IMR-90 (cell line): ENCODE results near the gene KAZN. TPM values are rescaled to one million over a fixed set of nuclear protein-coding genes. Genes with fewer than 3 reads are reported as not detected.

Experiments used
- ATAC-seq: fragments of 200-7000 bp; cut with Tn5 transposase; 2 replicates; pipeline ENCODE4 v1.9.1; 2020; ENCODE audit warnings: low read depth, mild to moderate bottlenecking, moderate library complexity
- BruUV-seq: library from RNA; stranded (reverse); fragments of 400-500 nt; replicated peaks from 2 replicates; lab custom pipeline; 2021; lab: Mats Ljungman, UMichigan
- CTCF ChIA-PET: fragments of 300-600 bp; formaldehyde crosslinking; extraction: SDS; loops from one replicate; lab custom pipeline; 2021; ENCODE audit warnings: antibody characterized with exemption; lab: Yijun Ruan, JAX
- POLR2A ChIA-PET: fragments of 300-600 bp; sonication (Branson Sonifier 250); formaldehyde crosslinking; loops from one replicate; lab custom pipeline; 2022; ENCODE audit warnings: antibody characterized with exemption; ENCODE audit not compliant: unreplicated experiment; lab: Charles Lee
- DNase-seq: peaks from one replicate; pipeline ENCODE4 v3.0.0; 2013
- H2AFZ ChIP-seq: replicated peaks from 2 replicates; pipeline ENCODE3; 2013; ENCODE audit warnings: low read length, mild to moderate bottlenecking; ENCODE audit not compliant: poor library complexity
- H2AK5ac ChIP-seq: 2 replicates; pipeline ENCODE4 v1.6.1; 2013; ENCODE audit warnings: low read depth, low read length, inconsistent platforms
- H2AK9ac ChIP-seq: replicated peaks from 2 replicates; pipeline ENCODE3; 2013; ENCODE audit warnings: mild to moderate bottlenecking, low read depth, low read length, moderate library complexity; ENCODE audit not compliant: poor library complexity
- H2BK120ac ChIP-seq: 2 replicates; pipeline ENCODE4 v1.6.1; 2013; ENCODE audit warnings: low read depth, low read length, inconsistent platforms
- H2BK15ac ChIP-seq: 3 replicates; pipeline ENCODE4 v1.6.1; 2013; ENCODE audit warnings: low read depth, low read length, inconsistent platforms
- H2BK20ac ChIP-seq: 2 replicates; pipeline ENCODE4 v1.6.1; 2013; ENCODE audit warnings: low read depth, mild to moderate bottlenecking, inconsistent platforms, low read length, moderate library complexity
- H2BK5ac ChIP-seq: 2 replicates; pipeline ENCODE4 v1.6.1; 2013; ENCODE audit warnings: mild to moderate bottlenecking, low read depth, low read length, inconsistent platforms; ENCODE audit not compliant: poor library complexity, severe bottlenecking
- H3K14ac ChIP-seq: replicated peaks from 2 replicates; pipeline ENCODE4 v1.6.1; 2013; ENCODE audit warnings: low read depth, low read length, inconsistent platforms
- H3K18ac ChIP-seq: 2 replicates; pipeline ENCODE4 v1.6.1; 2013; ENCODE audit warnings: low read depth, low read length, control low read depth
- H3K23ac ChIP-seq: 2 replicates; pipeline ENCODE4 v1.6.1; 2013; ENCODE audit warnings: low read depth, low read length, inconsistent platforms
- H3K27ac ChIP-seq: 2 replicates; pipeline ENCODE4 v1.5.1; 2013; ENCODE audit warnings: mild to moderate bottlenecking, control low read depth, low read length; ENCODE audit not compliant: insufficient read depth
- H3K27me3 ChIP-seq: 2 replicates; pipeline ENCODE4 v1.6.1; 2013; ENCODE audit warnings: low read length; ENCODE audit not compliant: control insufficient read depth, insufficient read depth
- H3K36me3 ChIP-seq: 2 replicates; pipeline ENCODE4 v1.6.1; 2013; ENCODE audit warnings: low read length, mixed read lengths; ENCODE audit not compliant: control insufficient read depth, insufficient read depth
- H3K4ac ChIP-seq: 2 replicates; pipeline ENCODE4 v1.6.1; 2013; ENCODE audit warnings: low read depth, low read length, inconsistent platforms
- H3K4me1 ChIP-seq: 2 replicates; pipeline ENCODE4 v1.6.1; 2013; ENCODE audit warnings: low read length, mixed read lengths; ENCODE audit not compliant: control insufficient read depth, insufficient read depth
- H3K4me2 ChIP-seq: 2 replicates; pipeline ENCODE4 v1.6.1; 2013; ENCODE audit warnings: low read depth, mild to moderate bottlenecking, control low read depth, low read length, moderate library complexity
- H3K4me3 ChIP-seq: 2 replicates; pipeline ENCODE4 v1.5.1; 2013; ENCODE audit warnings: low read depth, mild to moderate bottlenecking, control low read depth, low read length, moderate library complexity; ENCODE audit not compliant: insufficient read depth
- H3K56ac ChIP-seq: 2 replicates; pipeline ENCODE4 v1.6.1; 2013; ENCODE audit warnings: low read length, inconsistent platforms; ENCODE audit not compliant: insufficient read depth; ENCODE audit errors: extremely low read depth
- H3K79me1 ChIP-seq, 2 experiments: 2 replicates each; pipeline ENCODE4 v1.6.1; 2013; ENCODE audit warnings: low read length in 2 of 2, inconsistent platforms in 1 of 2, low read depth in 1 of 2
- H3K9ac ChIP-seq: 2 replicates; pipeline ENCODE4 v1.6.1; 2013; ENCODE audit warnings: low read depth, low read length, control low read depth
- H3K9me1 ChIP-seq: 2 replicates; pipeline ENCODE4 v1.6.1; 2013; ENCODE audit warnings: low read length, inconsistent platforms; ENCODE audit not compliant: insufficient read depth
- H3K9me3 ChIP-seq: 2 replicates; pipeline ENCODE4 v1.6.1; 2013; ENCODE audit warnings: low read length; ENCODE audit not compliant: control insufficient read depth, insufficient read depth
- H4K20me1 ChIP-seq: 2 replicates; pipeline ENCODE4 v1.6.1; 2013; ENCODE audit warnings: low read length, inconsistent platforms; ENCODE audit not compliant: insufficient read depth
- H4K5ac ChIP-seq: 2 replicates; pipeline ENCODE4 v1.6.1; 2013; ENCODE audit warnings: mild to moderate bottlenecking, low read depth, low read length, control low read depth
- H4K8ac ChIP-seq, 2 experiments: 2 replicates each; pipeline ENCODE4 v1.6.1; 2013; ENCODE audit warnings: low read depth in 2 of 2, low read length in 2 of 2, control low read depth in 1 of 2, inconsistent platforms in 1 of 2
- H4K91ac ChIP-seq: 2 replicates; pipeline ENCODE4 v1.6.1; 2013; ENCODE audit warnings: low read depth, low read length, inconsistent platforms; ENCODE audit not compliant: insufficient read depth
- BHLHE40 ChIP-seq: fragments of 150-350 bp; IDR thresholded peaks from 2 replicates; pipeline ENCODE4 v1.6.1; 2016; ENCODE audit warnings: mild to moderate bottlenecking, low read depth, low read length
- CEBPB ChIP-seq: IDR thresholded peaks from 2 replicates; pipeline ENCODE4 v1.6.1; 2012; ENCODE audit warnings: low read depth, low read length, improper control_type of control experiment
- CHD1 ChIP-seq: IDR thresholded peaks from 2 replicates; pipeline ENCODE4 v1.6.1; 2012; ENCODE audit warnings: low read depth, low read length, improper control_type of control experiment
- FOS ChIP-seq: fragments of 150-350 bp; IDR thresholded peaks from 2 replicates; pipeline ENCODE4 v1.6.1; 2016; ENCODE audit warnings: low read depth, low read length
- MAFK ChIP-seq: IDR thresholded peaks from 2 replicates; pipeline ENCODE4 v1.6.1; 2012; ENCODE audit warnings: low read depth, low read length, improper control_type of control experiment
- MAZ ChIP-seq: IDR thresholded peaks from 2 replicates; pipeline ENCODE4 v1.6.1; 2012; ENCODE audit warnings: low read depth, mild to moderate bottlenecking, low read length, improper control_type of control experiment, moderate library complexity, borderline replicate concordance
- MXI1 ChIP-seq: IDR thresholded peaks from 2 replicates; pipeline ENCODE4 v1.6.1; 2012; ENCODE audit warnings: low read depth, mild to moderate bottlenecking, low read length, moderate library complexity, borderline replicate concordance
- NFE2L2 ChIP-seq: fragments of 150-350 bp; IDR thresholded peaks from 2 replicates; pipeline ENCODE4 v1.6.1; 2016; ENCODE audit warnings: low read depth, mild to moderate bottlenecking, low read length
- POLR2A ChIP-seq: IDR thresholded peaks from 2 replicates; pipeline ENCODE4 v1.6.1; 2012; ENCODE audit warnings: mild to moderate bottlenecking, low read depth, low read length
- RAD21 ChIP-seq: IDR thresholded peaks from 2 replicates; pipeline ENCODE4 v1.6.1; 2012; ENCODE audit warnings: low read length, improper control_type of control experiment
- RCOR1 ChIP-seq: IDR thresholded peaks from 2 replicates; pipeline ENCODE4 v1.6.1; 2012; ENCODE audit warnings: mild to moderate bottlenecking, low read length, improper control_type of control experiment; ENCODE audit not compliant: insufficient replicate concordance
- RFX5 ChIP-seq: IDR thresholded peaks from 2 replicates; pipeline ENCODE4 v1.8.0; 2012; ENCODE audit warnings: low read depth, mild to moderate bottlenecking, low read length, moderate library complexity
- SMC3 ChIP-seq: fragments of 150-350 bp; IDR thresholded peaks from 2 replicates; pipeline ENCODE4 v1.6.1; 2016; ENCODE audit warnings: low read depth, mild to moderate bottlenecking, antibody characterized with exemption, low read length, moderate library complexity
- USF2 ChIP-seq: fragments of 150-350 bp; IDR thresholded peaks from 2 replicates; pipeline ENCODE4 v1.6.1; 2017; ENCODE audit warnings: mild to moderate bottlenecking, antibody characterized with exemption, low read length, low read depth
- WGBS, 2 experiments: methylation state at CpG; one replicate each; pipeline versions ENCODE4 v1.1.5 to v1.1.7; 2013; ENCODE audit warnings: missing lambda C conversion rate in 2 of 2; ENCODE audit not compliant: insufficient read length in 1 of 2; ENCODE audit errors: extremely low coverage in 2 of 2; 5-methylcytosine and 5-hydroxymethylcytosine counted together
- dilution Hi-C: fragments of 300-500 bp; cut with HindIII; formaldehyde crosslinking; loops from one replicate; pipeline ENCODE4 v1.14.3; 2018; ENCODE audit warnings: low sequenced_read_pairs; ENCODE audit not compliant: unreplicated experiment
- in situ Hi-C: fragments of 300-500 bp; cut with MboI; formaldehyde crosslinking; loops from 3 replicates; pipeline ENCODE4 v1.14.3; 2019; ENCODE audit warnings: low sequenced_read_pairs, inconsistent platforms, mixed read lengths
- intact Hi-C: fragments of 100-400 bp; cut with micrococcal nuclease; formaldehyde crosslinking; loops from 2 replicates; pipeline ENCODE4 v1.10.0; 2022
- polyA plus RNA-seq, 3 experiments: library from polyadenylated mRNA; depleted of rRNA; stranded (reverse); fragments of >200 nt; gene quantifications; 2 replicates each; pipeline ENCODE4 v1.2.3, GENCODE V29; 2012; ENCODE audit warnings: low replicate concordance in 1 of 3
- total RNA-seq: library from RNA; depleted of rRNA; stranded (reverse); fragments of >200 nt; gene quantifications from 2 replicates; pipeline ENCODE4 v1.2.3, GENCODE V29; 2012
- TF ChIP-seq, protein P1 (sequence below): conservative IDR thresholded peaks from 2 replicates; pipeline ENCODE4 v1.5.1; 2012; ENCODE audit warnings: mild to moderate bottlenecking, low read depth, low read length, improper control_type of control experiment
- TF ChIP-seq, protein P2 (sequence below): fragments of 150-350 bp; IDR thresholded peaks from 2 replicates; pipeline ENCODE4 v1.6.1; 2016; ENCODE audit warnings: low read depth, mild to moderate bottlenecking, low read length, moderate library complexity, borderline replicate concordance

The KAZN gene
- total and polyA plus RNA-seq, 2 of the 4 experiments (the other 2 are of a cell fraction): 5.2 to 10.5 TPM

DNA sequence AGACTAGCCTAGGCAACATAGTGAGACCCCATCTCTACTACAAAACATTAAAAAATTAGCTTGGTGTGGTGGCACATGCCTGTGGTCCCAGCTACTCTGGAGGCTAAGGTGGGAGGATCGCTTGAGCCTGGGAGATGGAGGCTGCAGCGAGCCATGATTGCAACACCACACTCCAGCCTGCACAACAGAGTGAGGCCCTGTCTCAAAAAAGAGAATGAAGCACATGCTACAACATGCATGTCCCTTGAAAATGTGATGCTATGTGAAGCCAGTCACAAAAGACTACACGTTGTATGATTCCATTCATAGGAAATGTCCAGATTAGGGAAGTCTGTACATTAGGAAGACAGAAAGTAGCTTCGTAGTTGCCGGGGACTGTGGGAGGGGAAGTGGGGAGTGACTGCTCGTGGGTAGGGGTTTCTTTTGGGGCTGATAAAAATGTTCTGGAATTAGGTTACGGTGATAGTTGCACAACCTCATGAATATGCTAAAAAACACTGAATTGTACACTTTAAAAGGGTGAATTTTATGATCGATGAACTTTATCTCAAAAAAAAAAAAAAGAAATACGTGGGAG, 202.1 kb downstream of the KAZN start:
- no CpG with 5 or more reads among the region's 9 CpGs for WGBS, 2 experiments
- H3K9ac ChIP-seq: no peak overlapping the region
- H2BK5ac ChIP-seq: no peak overlapping the region
- H2AFZ ChIP-seq: no peak overlapping the region
- dilution Hi-C loops (no loop called here), intact Hi-C loops (no loop called here), in situ Hi-C loops (no loop called here)
- DNase-seq: no peak
- no peak overlapping the region for H3K56ac ChIP-seq
- H3K14ac ChIP-seq: no peak overlapping the region
- TF ChIP-seq, protein P1, sequence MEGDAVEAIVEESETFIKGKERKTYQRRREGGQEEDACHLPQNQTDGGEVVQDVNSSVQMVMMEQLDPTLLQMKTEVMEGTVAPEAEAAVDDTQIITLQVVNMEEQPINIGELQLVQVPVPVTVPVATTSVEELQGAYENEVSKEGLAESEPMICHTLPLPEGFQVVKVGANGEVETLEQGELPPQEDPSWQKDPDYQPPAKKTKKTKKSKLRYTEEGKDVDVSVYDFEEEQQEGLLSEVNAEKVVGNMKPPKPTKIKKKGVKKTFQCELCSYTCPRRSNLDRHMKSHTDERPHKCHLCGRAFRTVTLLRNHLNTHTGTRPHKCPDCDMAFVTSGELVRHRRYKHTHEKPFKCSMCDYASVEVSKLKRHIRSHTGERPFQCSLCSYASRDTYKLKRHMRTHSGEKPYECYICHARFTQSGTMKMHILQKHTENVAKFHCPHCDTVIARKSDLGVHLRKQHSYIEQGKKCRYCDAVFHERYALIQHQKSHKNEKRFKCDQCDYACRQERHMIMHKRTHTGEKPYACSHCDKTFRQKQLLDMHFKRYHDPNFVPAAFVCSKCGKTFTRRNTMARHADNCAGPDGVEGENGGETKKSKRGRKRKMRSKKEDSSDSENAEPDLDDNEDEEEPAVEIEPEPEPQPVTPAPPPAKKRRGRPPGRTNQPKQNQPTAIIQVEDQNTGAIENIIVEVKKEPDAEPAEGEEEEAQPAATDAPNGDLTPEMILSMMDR: no peak
- TF ChIP-seq CEBPB (no peak), USF2 (no peak), MAZ (no peak), MAFK (no peak), FOS (no peak), MXI1 (no peak), NFE2L2 (no peak), POLR2A (no peak), SMC3 (no peak), RCOR1 (no peak), RFX5 (no peak), RAD21 (no peak), BHLHE40 (no peak), CHD1 (no peak)
- TF ChIP-seq, protein P2, sequence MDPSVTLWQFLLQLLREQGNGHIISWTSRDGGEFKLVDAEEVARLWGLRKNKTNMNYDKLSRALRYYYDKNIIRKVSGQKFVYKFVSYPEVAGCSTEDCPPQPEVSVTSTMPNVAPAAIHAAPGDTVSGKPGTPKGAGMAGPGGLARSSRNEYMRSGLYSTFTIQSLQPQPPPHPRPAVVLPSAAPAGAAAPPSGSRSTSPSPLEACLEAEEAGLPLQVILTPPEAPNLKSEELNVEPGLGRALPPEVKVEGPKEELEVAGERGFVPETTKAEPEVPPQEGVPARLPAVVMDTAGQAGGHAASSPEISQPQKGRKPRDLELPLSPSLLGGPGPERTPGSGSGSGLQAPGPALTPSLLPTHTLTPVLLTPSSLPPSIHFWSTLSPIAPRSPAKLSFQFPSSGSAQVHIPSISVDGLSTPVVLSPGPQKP: no peak
- no peak overlapping the region for H2AK9ac ChIP-seq
- no peak overlapping the region for H4K91ac ChIP-seq
- H3K4me1 ChIP-seq: no peaks in the 10 kb centered on the region
- H3K23ac ChIP-seq: no peak overlapping the region
- no peak overlapping the region for H2BK20ac ChIP-seq
- H2BK120ac ChIP-seq: no peak overlapping the region
- H3K9me1 ChIP-seq: no peaks in the 10 kb centered on the region
- BruUV-seq: no TSS peak
- H4K5ac ChIP-seq: no peak overlapping the region
- H3K9me3 ChIP-seq: no peaks in the 10 kb centered on the region; the same call in 1 of the 2 replicates
- H3K18ac ChIP-seq: no peak overlapping the region
- no peaks in the 10 kb centered on the region for H3K79me1 ChIP-seq
- no peaks in the 10 kb centered on the region for H3K36me3 ChIP-seq
- H3K4me3 ChIP-seq: no peak overlapping the region
- no peak overlapping the region for H3K4me2 ChIP-seq
- ChIA-PET CTCF (no interaction called here), POLR2A (no interaction called here)
- H3K27me3 ChIP-seq: no peaks in the 10 kb centered on the region; the same call in 1 of the 2 replicates
- no peak overlapping the region for H3K27ac ChIP-seq
- no peak overlapping the region for H2BK15ac ChIP-seq
- H4K8ac ChIP-seq: no peak overlapping the region
- H2AK5ac ChIP-seq: no peak overlapping the region
- no peaks in the 10 kb centered on the region for H4K20me1 ChIP-seq
- H3K4ac ChIP-seq: no peak overlapping the region
- no peak for ATAC-seq
